GM21786 (cell line): Measurements from ENCODE around the gene FAXDC2.

Source experiments
- ATAC-seq: cut with Tn5 transposase; IDR thresholded peaks from one replicate; pipeline ENCODE4 v1.9.1; 2021; ENCODE audit not compliant: unreplicated experiment

The FAXDC2 gene

DNA sequence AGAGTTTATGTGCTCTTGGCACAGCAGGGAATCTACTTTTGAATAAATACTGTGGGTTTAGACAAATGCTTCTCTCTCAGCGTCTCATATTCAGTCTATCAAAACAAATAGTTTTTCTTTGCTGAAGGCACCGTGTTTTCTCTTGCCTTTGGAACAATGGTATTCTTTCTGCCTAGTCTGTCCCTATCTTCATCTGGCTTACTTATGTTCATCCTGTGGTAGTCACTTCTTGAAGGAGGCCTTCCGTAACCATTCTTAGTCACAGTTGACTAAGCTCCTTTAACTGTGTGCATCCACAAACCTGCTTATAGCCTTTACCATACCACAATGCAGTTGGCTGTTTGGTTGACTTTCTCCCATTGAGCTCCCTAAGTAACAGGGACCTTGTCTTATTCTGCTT, 49.3 kb downstream of the FAXDC2 start:
- no peak for ATAC-seq

- no peak for ATAC-seq
Observed at GRCh38 chr5:154800582-154800981, 49.8 kb downstream of the FAXDC2 start.

DNA sequence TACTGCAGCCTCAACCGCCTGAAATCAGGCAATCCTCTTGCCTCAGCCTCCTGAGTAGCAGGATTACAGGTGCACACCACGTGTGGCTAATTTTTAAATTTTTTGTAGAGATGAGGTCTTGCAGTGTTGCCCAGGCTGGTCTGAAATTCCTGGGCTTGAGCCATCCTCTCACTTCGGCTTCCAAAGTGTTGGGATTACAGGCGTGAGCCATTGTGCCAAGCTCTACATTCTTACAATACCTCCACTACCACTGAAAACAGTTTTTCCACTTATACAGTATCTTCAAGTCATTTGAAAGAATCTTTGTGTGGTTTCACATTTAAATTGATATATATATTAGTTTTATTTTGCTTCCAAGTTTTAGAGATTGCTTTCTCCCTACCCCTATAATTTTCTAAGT, 52.6 kb downstream of the FAXDC2 start:
- ATAC-seq, result no peak

DNA sequence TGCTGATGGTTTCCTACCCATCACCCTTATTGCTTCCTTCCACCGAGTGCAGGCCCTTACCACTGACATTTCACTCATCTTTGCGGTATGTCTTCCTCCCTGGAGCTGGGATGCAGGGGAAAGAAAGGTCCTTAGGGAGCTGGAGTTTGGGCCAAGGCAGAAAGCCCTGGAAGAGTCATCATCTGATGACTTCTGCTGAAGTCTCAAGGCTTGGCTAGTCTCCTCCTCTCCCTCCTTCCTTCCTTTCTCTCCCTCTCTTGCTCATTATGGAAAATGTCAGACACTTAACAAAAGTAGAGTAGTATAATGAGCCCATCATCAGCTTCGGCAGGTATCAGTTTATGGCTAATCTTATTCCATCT, 55.2 kb downstream of the FAXDC2 start:
- ATAC-seq, result no peak

DNA sequence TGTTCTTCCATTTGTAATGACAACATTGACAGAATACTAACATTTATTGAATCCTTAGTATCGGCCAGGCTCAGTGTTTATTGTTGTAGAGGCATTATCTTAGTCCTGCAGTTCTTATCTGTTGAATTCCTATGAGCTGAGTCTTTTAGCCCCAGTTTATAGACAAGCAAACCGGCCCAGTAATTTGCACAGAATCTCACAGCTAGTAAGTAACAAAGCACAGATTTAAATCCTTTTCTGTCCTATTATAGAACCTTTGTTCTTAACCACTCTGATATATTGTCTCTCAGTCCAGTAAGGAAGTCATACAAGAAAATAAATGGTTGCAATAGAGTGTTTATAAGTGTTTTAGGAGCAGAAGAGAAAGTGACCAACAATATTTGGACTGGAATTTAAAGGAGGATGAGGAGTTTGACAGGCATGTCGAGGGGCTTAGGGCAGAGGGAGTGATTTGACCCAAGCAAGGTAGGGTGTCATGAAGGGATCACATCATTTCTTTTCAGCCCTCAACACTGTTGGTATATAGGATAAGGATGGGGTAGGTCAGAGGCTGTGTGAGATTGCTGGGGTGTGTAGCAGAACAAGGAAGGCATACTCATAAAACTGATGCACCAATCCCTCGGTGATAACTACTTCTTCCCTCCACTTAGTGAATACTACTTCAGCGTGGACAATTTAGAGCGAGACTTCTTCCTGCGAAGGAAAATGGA, 55.7 kb downstream of the FAXDC2 start:
- ATAC-seq, result no peak

DNA sequence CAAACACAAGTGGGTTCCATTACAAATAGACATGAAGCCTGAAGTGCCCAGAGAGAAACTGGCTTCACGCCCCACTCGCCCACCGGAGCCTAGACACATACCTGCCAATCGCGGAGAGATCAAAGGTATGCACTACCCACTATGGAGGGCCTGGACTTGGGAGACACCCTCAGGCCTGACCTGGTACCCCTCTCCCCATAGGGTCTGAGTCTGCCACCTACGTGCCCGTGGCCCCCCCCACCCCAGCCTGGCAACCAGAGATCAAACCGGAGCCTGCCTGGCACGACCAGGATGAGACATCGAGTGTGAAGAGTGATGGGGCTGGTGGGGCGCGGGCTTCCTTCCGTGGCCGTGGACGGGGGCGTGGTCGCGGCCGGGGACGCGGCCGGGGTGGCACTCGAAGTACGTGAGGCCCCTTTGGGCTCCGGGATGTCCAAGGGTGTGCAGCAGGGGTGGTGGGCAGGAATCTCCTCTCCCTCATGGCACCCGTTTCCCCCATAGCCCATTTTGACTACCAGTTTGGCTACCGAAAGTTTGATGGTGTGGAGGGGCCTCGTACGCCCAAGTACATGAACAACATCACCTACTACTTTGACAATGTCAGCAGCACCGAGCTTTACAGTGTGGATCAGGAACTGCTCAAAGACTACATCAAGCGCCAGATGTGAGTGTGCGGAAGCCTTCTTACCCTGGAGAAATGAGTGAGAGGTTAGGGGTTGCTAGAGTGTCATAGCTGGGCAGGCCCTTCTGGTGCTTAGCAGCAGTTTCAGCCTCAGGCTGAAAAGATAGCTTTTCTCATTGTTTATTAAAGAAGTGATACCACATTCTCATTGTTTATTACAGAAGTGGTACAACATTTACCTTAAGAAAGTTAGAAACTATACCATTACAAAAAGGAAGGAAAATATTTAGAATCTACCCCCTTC, 56.5 kb downstream of the FAXDC2 start:
- ATAC-seq, result no peak

DNA sequence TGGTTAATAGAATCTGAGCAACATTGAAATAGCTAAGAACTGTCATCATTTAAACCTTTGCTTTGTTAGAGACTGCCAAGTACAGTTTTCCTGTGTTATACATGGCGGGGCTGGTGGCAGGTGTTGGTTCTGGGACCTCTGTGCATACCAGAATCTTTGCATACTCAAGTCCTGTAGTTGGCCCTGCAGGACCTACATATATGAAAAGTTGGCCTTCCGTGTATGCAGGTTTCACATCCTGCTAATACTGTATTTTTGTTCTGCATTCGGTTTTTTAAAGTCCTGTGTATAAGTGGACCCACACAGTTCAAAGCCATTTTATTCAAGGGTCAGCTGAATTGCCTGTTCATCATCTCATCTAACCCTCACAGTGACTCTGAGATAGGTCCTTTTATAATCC, 58.9 kb downstream of the FAXDC2 start:
- ATAC-seq, result peak; percentile 70

GRCh38 chr5:154788212-154788611, 62.2 kb downstream of the FAXDC2 start:
- no peak for ATAC-seq

DNA sequence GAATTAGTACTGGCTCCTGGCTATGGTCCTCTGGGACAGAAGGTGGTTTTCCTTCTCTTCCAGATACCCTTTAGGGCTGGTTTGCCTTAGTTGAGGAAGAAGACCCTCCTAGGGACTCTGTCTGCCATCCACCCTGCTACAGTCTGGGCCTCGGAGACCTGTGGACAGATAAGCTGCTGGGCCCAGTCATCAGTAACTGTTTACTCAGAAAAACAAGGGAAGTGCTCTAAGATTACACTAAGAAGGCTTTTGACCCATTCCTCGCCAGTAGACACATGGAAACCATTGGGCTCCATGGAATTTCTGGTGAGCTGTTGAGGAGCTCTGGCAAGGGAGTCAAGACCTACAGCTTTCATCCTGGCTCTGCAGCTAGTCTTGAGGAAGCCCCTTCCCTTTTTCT, 64.0 kb downstream of the FAXDC2 start:
- ATAC-seq, result no peak

DNA sequence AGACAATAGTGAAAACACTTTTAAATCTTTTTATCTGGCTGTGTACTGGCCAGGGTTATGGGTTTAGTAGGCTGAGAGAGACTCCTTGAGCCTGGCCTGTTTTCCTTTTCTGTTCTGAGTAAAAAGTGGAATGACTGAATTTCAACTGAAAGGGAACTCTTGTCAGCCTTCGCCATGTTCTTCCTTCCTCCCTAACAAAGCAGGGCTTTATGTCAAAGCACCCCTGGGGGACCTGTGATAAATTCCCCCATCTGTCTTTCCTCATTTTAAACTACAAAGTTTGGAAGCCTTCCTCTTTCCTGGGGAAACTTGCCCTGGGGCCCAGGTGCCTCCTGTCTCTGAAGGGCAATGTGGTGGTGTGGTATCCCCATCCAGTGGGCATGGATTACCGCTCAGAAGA, 65.5 kb downstream of the FAXDC2 start:
- ATAC-seq, result no peak

DNA sequence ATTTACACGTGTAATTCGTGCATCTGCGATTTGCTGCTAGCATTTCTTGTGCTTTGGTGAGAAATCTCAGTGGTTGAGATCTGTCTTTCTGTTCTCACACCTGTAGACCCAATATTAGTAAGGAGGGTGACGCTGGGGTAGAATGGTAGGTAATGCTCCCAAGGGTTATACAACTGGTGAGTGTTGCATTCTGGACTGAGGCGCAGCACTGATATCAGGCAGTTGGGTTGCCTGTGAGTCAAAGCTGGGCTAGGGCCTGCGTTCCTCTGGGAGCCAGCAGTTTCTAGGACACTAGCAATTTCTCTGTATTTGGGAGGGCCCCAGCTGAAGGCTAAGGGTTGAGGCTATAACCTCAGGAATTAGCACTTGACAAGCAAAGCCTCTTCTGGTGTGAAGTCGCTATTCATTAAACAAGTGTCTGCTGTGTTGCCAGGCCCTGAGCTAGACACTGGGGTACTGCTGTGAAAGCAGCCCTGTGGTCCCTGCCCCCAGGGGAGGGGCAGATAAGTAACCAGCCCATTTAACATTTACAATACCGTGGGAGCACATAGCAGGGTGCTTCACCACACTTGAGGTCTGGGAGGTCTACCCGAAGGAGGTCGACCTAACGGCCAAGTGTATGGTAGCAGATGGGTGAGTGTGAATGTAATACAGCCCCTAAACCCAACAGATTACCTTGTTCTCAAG, 66.5 kb downstream of the FAXDC2 start:
- peak; percentile 56 for ATAC-seq

DNA sequence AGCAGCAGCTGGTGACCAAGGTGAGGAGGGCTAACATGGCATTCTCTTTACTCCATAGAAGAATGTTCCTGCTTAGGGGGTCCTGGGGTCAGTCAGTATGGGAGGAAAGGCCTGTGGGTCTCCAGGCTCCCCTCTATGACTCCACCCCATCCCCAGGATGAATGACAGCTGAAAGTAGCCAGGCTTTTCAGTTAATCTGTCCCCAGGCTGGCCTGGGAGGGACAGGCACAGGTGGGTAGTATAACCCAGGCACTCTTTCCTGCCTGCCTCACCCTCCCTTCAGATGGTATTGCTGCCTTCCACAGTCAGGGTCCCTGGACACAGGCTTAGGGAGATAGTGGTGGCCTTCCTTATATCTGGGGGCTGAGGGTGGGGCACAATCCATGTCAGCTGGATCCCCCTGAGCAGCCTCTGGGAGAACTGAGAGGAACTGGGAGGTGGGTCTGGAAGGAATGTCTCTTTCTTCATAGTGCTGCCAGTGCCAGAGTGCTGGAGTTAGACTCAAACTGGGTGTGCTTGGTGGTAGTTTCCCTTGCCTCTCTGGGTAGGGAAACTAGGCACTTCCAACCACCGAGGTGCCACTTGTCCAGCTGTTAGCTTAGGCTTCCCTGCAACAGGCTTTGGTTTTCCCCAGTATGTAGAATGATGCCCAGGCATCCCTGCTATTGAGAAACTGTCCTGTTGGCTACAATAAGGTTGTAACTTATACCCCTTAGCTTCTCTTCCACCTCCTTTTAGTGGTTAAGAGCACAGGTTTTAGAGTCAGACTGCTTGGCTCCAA, 67.4 kb downstream of the FAXDC2 start:
- ATAC-seq, result peak; percentile 5

DNA sequence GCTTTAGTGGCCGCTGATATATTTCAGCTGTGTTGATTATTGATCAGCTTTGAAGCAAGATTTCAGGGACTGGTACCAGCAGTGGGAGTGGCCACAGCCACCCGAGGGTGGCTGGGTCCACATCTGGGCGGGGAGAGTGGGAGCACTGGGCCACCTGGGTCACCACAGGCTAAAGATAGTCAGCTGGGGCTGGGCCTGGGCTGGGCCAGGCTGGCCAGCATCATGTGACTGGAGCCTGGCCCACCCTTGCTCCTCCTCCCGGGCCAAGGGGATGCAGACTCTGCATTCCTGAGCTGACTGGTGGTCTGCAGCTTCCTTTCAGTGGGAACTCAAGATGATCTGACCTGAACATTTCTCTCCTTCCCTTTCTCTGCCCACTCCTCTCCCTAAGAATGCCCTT, 68.1 kb downstream of the FAXDC2 start:
- ATAC-seq, result no peak

DNA sequence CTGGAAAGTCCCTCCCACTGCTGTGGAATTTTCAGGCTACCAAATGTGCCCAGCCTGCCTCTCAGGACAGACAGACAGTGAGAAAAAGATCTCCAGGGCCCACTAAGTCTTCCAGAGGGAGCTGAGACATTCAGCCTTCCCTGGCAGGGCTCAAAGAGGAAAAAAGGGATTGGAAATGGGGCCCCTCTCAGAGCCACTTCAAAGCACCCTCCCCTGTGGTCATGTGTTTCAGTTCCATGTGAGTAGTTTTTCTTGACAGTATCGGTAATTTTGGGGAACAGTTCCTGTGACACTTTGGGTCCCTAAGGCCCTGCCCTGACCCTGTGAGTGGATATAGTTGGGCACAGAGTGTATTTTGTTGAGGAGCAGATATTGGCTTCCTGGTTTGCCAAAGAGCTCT, 70.3 kb downstream of the FAXDC2 start:
- peak; percentile 24 for ATAC-seq

GRCh38 chr5:154779105-154779504, 71.3 kb downstream of the FAXDC2 start:
- ATAC-seq, result no peak

GRCh38 chr5:154778534-154778933, 71.9 kb downstream of the FAXDC2 start:
- no peak for ATAC-seq

- ATAC-seq, result no peak
Observed at GRCh38 chr5:154776167-154776566, 74.2 kb downstream of the FAXDC2 start.

- ATAC-seq, result no peak
Observed at GRCh38 chr5:154773326-154773725, 77.1 kb downstream of the FAXDC2 start.

DNA sequence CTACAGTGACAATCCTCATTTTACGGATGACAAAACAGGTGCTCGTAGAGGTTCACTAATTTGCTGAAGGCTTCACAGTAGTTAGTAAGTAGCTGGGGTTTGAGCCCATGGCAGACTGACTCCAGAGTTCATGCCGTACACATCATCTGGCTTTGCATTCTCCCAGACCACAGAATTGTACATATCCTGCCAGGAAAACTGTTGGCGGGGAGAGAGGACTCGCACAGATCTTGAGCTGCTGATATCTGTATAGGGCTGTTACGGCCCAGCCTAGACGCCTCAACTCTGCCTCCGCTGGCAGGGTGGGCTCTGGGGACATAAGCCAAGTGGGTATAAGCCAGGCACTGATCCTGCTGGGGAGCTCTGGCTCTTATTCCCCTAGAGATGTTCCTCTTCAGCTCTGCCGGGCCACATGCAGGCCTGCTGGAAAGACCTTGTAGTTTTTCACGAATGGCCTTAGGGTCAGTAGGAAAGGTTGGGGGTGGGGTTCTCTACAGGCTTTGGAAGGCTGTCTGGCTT, 79.0 kb downstream of the FAXDC2 start:
- no peak for ATAC-seq

DNA sequence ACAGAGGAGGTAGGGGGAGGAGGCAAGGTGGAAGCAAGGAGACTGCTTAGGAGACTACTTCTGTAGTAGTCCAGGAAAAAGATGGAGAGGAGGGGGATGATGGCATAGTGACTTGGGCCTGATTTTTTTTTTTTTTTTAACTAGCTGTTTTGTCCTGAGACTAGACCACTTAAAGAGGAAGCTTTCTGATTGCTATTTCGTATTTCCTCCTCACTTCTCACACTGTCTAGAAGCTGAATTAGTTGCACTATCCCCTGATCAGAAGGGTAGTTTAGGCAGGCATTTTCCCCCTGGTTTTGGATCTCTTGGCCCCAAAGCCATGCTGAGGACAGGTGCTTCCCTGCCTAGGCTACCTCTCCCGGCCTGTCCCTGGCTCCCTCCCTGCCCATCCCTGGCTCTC, 80.3 kb downstream of the FAXDC2 start:
- ATAC-seq, result no peak
